ENCODE data around the gene LMAN2L.
"Not testable (repeated sequence)": the region's sequence is repeated elsewhere in the genome, so short reads cannot be mapped to it uniquely, and the experiment has no call there.

Gene LMAN2L

DNA sequence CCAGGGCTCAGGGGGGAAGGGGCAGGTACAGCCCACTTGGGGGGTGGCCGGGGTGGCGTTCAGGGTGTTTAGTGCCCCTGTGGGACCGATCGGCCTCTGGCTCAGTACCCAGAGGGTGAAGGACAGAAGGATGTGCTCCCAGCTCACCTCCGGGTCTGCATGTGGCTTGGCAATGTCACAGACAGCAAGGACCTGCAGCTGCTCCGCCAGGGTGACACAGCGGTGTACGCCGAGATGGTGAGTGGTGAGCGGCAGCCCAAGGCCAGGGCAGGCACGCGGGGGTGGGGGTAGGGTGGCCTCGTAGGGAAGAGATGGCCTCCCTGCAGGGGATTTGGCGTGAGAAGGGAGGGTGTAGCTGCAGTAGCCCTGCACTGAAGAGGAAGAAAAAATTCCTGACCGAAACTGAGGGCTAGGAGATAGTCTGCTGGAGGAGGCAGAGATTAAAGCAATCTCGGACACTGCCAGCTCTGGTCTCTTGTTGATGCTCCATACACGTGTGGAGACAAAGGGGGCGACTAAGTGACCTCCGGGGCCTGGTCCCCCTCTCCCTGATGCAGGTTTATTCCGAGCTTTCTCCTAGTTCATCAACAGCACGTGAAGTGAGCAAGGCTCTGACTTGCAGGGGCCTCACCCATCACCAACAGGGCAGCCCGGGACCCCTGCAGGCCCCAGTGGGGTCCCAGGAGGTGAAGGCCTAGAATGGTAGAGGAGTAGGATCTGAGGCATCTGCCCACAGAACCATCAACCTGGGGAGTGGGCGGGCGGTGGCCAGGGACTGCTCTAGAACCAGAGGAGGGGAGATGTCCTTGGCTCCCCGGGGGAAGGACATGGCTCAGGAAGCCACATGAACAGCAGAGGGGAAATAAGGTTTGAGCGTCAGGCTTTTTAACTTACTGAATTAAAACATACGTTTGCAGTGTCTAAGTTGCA is 51.9 kb downstream of the LMAN2L start:
- DNase-seq (ENCODE audit: low read depth) = no peak

DNA sequence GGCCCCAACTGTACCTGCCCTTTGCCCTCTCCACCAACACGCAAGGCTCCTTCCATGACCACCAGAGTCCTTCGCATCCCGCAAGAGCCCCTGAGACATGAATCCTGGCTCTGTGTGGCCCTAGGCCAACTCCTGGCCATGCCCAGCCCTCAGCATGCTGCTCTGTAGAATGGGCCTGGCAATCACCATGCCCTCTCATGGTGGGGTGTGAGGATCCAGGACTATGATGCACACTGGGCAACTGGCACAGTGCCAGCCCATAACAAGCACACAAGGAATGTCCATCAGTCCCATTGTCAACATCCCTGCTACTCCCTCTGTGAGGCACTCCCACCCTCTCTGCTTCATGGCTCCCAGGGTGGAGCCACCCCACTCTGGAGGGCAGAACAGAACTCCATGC is 52.6 kb downstream of the LMAN2L start:
- DNase-seq (ENCODE audit: low read depth) = no peak

DNA sequence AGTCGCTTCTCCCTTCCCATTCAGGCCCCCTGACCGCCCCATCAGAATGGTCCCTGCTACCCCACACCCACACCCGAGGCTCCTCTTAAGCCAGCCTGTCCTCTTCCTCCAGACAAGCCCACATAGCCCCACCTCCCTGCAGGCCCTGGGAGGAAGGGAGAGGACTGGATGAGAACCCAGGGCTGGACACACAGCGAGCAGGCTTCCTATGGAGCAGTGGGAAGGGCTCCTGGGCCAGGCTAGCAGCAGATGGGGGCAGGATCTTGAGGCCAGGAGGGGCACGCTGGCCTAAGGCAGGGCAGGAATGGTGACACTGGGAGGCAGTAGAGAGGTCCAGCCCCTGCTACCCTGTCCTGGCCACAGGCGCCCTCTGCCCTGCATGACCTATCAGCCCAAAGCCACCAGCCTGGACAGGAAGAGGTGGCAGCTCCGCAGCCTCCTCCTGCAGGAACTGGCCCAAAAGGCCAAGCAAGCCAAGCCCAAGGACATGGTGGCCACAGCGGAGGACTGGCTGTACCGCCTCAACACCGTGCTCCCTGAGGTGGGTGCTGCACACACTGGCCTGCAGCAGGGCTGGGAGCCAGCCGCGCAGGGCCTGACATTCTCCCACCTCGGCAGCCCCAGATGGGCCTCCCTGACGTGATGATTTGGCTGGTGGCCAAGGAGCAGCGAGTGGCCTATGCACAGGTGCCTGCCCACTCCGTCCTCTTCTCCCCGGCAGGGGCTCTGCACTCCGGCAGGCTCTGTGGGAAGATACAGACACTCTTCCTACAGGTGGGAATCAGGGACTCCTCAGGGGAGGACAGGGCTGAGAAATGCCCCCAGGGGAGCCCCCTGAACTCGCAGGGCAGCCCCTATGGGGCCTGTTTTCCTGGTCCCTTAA is 54.0 kb downstream of the LMAN2L start:
- no peak for DNase-seq (ENCODE audit: low read depth)

DNA sequence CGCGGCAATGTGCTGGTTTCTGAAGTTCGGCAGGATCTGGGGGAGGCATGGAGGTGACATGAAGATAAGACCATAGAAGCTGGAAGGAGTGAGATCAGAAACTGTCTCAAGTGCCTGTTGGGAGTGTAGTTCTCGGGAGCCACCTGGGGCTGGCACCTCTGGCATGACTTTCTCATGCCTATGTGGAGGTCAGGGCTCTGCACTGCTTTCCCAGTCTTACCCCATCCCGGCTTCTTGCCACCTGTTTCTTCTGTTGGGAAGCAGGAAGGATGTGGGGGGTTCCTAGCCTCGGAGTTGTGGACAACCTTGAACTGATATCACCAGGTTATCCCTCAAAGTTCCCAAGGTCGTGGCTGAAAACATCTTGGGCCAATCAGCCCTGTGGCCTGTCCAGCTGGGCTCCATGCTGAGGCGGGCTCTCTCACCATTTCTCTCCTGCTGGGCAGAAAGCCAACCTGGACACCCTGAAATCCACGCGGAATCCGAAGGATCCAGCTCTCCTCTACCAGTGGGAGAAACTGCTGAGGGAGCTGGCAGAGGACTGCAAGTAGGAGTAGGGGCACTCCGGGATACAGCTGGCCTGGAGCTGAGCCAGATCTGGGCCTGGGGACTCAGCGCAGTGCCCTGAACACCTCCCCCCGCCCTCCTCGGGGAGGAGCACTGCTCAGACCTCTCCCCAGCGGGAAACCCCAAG is 54.8 kb downstream of the LMAN2L start:
- no peak for DNase-seq (ENCODE audit: low read depth)

DNA sequence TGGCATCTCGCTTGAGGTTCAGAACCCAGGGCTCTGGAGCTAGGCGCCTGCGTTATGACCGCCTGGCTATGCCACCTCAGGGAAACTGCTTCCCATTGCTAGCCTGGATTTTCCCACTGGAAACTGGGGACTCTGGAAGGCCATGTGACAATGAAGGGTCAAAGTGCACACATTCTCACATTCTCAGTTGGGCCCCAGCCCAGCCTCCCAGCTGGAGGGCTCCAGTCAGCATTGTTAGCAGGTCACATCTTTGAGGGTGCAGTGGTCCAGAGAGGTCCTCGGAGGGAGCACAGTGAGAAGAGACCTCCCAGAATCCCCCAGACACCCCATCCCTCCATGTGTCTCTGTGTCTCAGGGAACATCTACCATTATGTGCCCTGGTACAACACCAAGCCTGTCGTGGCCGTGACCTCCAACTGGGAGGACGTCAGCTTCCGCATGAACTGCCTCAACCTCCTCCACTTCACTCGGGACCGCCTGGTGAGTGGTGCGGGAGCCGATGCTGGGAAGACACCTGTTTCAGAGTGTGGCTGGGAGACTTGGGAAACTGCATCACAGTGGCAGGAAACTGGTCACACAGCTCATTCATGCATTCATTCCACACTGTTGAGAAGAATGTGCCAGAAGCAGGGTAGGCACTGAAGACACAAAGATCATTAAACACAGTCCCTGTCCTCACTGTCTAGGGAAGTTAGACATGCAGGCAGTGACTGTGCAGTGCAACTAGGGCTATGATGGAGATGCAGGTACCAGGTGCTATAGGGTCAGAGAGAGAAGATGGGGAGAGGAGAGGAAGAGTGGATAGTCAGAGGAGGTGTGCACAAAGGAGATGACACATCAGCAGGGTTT is 55.7 kb downstream of the LMAN2L start:
- no peak for DNase-seq (ENCODE audit: low read depth)

DNA sequence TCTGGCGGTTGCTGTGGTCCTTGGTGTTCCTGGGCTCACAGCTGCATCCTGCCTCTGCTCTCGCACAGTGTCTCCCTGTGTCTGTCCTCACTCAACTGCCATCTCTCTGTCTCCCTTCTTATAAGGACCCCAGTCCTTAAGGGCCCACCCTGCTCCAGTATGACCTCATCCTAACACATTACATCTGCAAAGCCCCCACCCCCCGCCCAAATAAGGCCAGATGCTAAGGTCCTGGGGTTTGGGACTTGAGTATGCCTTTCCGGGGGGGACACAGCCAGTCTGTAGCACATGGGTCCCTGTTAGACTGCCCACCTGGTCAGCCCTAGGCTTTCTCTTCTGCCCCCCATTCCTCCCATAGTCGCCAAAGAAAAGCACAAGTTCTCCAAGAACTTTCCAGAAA is 56.6 kb downstream of the LMAN2L start:
- DNase-seq (ENCODE audit: low read depth) = no peak

DNA sequence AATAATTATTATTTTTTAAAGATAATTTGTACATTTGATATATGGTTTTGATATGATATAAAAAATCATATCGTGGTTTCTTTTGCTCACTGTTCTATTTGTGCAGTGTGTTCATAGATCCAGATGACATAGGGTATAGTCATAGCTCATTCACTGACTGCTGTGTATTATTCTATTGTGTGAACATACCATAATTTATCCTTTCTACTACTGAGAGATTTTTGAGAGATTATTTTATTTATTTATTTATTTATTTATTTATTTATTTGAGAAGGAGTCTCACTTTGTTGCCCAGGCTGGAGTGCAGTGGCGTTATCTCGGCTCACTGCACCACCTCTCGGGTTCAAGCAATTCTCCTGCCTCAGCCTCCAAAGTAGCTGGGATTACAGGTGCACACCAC is 58.3 kb downstream of the LMAN2L start:
- DNase-seq (ENCODE audit: low read depth) = no peak

DNA sequence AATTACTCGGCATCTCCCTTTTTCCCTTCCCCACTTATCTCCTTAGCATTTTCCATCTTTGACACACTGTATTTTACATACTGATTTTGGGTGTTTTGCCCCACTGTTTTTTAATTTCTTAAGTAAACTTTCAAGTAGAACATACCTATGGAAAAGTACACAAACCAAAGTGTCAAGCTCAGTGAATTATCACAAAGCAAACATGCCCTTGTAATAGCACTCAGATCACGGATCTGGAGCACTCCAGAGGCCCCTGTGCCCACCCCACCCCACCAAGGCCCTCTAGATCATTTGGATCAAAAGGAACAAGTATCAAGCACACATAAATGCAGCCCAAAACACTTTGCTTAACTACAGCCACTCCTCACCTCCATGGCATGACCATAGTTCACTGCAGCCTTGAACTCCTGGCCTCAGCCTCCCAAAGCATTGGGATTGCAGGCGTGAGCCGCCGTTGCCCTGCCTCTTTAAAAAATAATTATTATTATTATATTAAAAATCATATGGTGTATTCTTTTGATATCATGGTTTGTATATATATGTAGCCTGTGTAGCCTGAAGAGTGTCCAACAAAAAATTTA is 59.2 kb downstream of the LMAN2L start:
- no peak for DNase-seq (ENCODE audit: low read depth)

DNA sequence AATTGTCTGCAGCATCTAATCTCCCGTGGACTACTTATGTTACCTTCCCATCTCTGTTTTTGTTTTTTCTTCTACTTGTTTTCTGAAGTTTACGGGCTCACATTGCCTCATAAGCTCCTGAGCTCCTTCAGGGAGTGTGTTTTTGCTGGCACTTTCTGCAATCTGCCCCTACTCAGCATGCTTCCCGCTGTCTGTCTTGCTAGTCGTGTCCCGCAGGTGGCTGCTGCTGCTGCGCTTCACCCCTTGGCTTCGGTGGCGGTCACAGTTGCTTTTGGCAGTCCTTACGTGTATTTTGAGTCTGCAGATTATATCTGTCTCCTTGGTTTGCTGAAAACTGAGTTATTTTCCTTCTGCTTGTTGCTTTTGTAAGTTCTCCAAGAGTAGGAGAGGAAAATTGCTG is 60.0 kb downstream of the LMAN2L start:
- no peak for DNase-seq (ENCODE audit: low read depth)

DNA sequence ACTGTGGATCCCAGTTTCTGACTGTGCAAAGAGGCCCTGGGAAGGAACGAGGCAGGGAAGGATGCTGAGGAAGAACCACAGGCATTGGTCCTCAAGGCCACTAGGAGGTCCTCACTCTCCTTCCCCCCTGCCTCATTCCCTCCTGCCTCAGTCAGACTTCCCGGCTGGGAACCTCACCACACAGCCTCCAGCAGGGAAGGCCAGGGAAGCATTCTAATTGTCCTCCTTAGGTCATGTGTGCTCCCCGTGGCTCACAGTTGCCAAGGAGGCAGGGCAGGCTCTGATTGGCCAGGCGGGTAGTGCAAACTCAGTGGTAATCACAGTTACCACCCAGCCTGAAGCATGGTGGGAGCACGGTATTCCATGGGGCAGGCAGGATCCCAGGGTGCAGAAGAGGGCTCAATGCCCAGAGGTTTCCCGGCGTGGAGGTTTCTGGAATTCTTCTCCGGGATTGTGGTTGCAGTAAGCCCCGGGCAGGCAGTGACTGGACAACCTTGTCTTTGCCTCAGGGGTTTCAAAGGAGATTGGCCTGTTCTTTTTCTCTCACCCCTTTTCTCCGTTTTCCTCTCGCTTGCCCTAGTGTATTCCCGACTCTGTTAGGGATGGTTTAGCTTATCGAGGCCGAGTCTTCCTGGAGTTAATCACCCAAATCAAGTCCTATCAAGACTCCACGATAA is 70.2 kb downstream of the LMAN2L start:
- no peak for DNase-seq (ENCODE audit: low read depth)

DNA sequence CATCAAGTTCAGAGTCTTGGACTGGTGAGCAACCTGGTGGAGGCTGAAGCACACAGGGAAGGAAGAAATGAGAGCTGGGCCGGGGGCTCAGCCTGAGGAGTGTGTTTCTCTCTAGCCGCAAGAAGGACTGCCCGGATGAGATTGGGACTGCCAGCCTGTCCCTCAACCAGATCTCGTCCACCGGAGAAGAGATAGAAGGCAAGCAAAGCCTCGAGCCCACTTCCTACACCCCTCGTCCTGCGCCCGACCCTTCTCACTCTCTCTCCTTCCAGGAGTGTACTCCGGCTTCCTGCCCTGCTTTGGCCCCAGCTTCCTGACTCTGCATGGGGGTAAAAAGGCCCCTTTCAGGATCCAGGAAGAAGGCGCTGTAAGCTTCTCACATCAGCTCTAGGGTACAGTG is 71.1 kb downstream of the LMAN2L start:
- DNase-seq (ENCODE audit: low read depth) = no peak

DNA sequence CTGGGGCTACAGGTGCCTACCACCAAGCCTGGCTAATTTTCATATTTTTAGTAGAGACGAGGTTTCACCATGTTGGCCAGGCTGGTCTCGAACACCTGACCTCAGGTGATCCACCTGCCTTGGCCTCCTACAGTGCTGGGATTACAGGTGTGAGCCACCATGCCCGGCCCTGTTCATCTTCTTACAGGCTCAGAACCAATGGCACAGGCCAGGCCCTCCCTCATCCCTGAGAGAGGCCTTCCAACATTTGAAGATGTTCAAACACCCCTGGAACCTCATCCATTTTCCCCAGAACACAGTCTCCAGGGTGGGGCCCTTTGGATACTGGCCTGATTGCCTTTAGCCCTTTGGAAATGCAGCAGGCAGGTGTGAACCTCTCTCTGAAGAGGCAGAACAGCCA is 74.1 kb downstream of the LMAN2L start:
- DNase-seq (ENCODE audit: low read depth) = not testable (repeated sequence)

DNA sequence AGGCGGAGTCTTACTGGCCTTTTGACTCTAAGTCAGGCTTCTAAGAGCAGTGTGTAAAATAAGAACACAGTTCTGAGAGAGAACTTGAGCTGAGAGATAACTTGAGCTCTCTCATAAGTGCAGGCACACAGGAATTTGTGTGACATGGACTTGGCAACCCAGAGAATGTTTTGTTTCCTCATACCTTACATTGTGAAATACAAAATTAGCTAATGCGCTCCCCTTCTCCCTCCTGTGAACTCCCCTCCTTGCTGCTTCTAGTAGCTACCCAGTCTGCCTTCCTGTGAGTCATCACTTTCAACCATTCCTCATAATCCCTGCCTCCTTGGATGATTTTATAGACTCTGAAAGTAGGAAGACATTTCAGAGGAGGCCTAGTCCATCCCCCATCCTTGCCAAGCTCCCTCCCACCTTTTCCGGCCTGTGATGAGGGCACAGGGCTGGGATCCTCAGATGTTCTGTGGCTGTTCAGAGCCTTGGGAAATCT is 74.7 kb downstream of the LMAN2L start:
- peak; percentile 99 for DNase-seq (ENCODE audit: low read depth)

DNA sequence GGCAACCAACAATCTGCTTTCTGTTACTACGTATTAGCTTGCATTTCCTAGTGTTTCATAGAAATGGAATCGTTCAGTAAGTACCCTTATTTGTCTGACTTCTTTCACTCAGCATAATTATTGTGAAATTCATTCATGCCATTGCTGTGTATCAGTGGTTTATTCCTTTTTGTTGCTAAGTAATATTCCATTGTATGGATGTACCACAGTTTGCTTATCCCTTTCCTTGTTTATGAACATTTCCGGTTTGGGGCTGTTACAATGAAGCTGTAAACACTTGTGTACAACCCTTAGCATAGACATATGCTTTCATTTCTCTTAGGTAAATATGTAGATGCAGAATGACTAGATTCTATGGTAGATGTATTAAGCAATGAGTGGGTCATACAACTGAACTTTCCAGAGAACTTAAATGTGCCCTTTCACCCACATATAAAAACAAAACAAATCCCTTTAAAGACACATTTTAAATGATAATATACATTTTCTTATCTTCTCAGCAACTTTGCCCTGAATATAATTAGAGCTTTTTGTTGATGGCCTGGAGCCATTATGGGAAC is 75.4 kb downstream of the LMAN2L start:
- DNase-seq (ENCODE audit: low read depth) = no peak

DNA sequence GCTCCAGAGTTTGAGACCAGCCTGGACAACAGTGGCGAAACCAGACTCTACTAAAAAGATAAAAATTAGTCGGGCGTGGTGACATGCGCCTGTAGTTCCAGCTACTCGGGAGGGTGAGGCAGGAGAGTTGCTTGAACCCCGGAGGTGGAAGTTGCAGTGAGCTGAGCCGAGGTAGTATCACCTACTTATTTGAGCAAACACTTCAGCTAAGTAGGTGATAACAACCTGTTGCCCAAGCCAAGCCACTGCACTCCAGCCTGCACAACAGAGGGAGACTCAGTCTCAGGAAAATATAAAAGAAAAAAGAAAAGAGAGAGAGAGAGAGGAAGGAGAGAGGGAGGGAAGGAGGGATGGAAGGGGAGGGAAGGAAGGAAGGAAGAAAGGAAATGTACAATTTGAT is 76.0 kb downstream of the LMAN2L start:
- no peak for DNase-seq (ENCODE audit: low read depth)

DNA sequence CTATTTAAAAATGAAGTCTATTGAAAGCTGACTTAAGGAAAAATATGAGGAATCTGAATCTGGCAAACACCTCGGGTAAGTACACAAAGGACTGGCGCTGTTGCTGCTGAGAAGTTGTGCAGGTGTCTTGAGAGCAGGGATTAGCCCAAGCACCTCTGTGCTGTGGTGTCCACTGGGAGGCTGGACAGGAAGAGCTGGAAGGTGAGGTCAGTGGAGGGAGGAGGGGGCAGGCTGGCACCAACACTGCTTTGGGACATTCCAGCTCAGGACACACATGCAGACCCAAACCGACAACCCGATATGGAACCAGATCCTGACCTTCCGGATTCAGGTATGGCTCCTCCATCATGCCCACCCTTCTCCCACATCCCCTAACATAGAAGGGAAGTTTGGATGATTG is 76.7 kb downstream of the LMAN2L start:
- DNase-seq (ENCODE audit: low read depth) = no peak

DNA sequence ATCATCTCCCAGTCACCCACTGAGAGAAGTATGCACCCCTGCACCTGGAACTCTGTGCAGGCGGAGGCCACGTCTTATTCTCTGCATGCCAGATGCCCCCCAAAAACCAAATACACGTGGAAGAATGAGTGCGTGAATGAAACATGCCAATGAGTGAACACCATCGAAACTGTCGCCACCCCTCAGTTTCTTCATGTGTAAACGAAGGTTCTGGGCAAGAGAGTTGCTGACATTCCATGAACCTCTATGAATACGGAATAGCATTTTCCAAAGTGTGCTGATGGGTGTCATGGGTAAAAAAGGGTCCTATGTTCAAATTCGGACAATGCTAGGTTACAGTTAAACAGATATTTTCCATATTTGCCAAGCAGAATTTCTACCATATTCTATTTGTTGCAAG is 77.5 kb downstream of the LMAN2L start:
- no peak for DNase-seq (ENCODE audit: low read depth)

DNA sequence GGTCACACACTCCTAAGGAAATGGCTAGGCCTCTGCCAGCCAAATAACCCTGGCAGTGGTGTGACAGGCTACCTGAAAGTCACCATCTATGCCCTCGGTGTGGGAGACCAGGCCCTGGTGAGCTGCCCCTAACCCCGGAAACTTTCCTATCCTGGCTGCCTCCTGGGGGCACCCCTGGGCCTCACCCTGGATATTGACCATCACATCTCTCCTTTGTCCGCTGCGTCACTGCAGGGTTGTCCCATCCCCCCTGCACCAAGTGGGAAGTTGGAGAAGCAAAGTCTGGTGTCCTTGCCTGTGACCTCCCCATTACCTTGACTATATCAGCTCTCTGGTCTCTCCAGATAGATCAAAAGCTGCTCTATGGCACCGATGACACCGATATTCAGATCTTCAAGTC is 78.5 kb downstream of the LMAN2L start:
- no peak for DNase-seq (ENCODE audit: low read depth)

DNA sequence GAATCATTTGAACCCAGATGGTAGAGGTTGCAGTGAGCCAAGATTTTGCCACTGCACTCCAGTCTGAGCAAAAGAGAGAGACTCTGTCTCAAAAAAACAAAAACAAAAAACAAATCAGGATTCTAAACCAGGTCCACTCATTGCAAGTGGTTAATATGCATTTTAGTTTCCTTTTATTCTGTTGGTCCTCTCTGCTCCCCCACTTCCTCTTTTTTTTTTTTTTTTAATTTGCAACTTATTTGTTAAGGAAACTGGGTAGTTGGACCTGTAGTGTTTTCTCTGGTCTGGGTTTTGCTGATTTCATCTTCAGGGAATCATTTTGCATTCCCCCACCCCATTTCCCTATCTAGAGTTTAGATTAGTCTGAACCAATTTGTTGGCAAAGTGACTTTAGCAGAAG is 83.3 kb downstream of the LMAN2L start:
- DNase-seq (ENCODE audit: low read depth) = no peak

Measured in non-pigmented ciliary epithelial cell (primary cell).